Stomach smooth muscle (tissue), 2 donors: ENCODE data around the gene MOB3B.

Experiments used
- H3K27ac ChIP-seq: one replicate; pipeline ENCODE4 v1.7.0; 2013; ENCODE audit warnings: mild to moderate bottlenecking, low read length, inconsistent platforms
- H3K27me3 ChIP-seq, 2 donors: one replicate each; pipeline ENCODE4 v1.7.0; 2013; ENCODE audit warnings: low read length in 2 of 2; ENCODE audit not compliant: insufficient read depth in 2 of 2, control insufficient read depth in 1 of 2
- H3K36me3 ChIP-seq, 2 donors: one replicate each; pipeline ENCODE4 v1.7.0; 2013; ENCODE audit warnings: low read length in 2 of 2; ENCODE audit not compliant: control insufficient read depth in 2 of 2, insufficient read depth in 2 of 2
- H3K4me1 ChIP-seq: one replicate; pipeline ENCODE4 v1.7.0; 2013; ENCODE audit warnings: low read length; ENCODE audit not compliant: control insufficient read depth, insufficient read depth
- H3K4me3 ChIP-seq, 2 donors: one replicate each; pipeline ENCODE4 v1.7.0; 2013; ENCODE audit warnings: low read length in 2 of 2
- H3K9ac ChIP-seq, 2 donors: one replicate each; pipeline ENCODE4 v1.7.0; 2013; ENCODE audit warnings: low read length in 2 of 2, mild to moderate bottlenecking in 1 of 2
- H3K9me3 ChIP-seq, 2 donors: one replicate each; pipeline ENCODE4 v1.7.0; 2013; ENCODE audit warnings: low read length in 2 of 2; ENCODE audit not compliant: control insufficient read depth in 2 of 2
- donor health status: healthy.
- donor health status: Pancreatic carcinoma.

Gene MOB3B

GRCh38 chr9:27475057-27475595 lies 54.5 kb downstream of the MOB3B start:
- Histone ChIP-seq H3K4me3 (no peak overlapping the region), H3K36me3 (no peaks in the 10 kb centered on the region), H3K9me3 (no peaks in the 10 kb centered on the region), H3K27me3 (no peaks in the 10 kb centered on the region), H3K9ac (no peak overlapping the region), H3K27ac (no peak overlapping the region), H3K4me1 (peaks cover 29% of the 10 kb centered on the region)

- no peaks in the 10 kb centered on the region for H3K36me3 ChIP-seq
- no peak overlapping the region for H3K27ac ChIP-seq
- H3K4me3 ChIP-seq = no peak overlapping the region
- no peak overlapping the region for H3K9ac ChIP-seq
- no peaks in the 10 kb centered on the region for H3K27me3 ChIP-seq
- H3K9me3 ChIP-seq = no peaks in the 10 kb centered on the region
- H3K4me1 ChIP-seq = peaks cover 36% of the 10 kb centered on the region
Observed at GRCh38 chr9:27474305-27474704, 55.3 kb downstream of the MOB3B start.

GRCh38 chr9:27473111-27473529 lies 56.5 kb downstream of the MOB3B start:
- no peaks in the 10 kb centered on the region for H3K9me3 ChIP-seq
- peak overlapping the region in 1 of 2 donors; percentile 22 for H3K4me3 ChIP-seq
- no peaks in the 10 kb centered on the region for H3K36me3 ChIP-seq
- H3K4me1 ChIP-seq = peaks cover 47% of the 10 kb centered on the region
- no peak overlapping the region for H3K9ac ChIP-seq
- H3K27me3 ChIP-seq = no peaks in the 10 kb centered on the region
- H3K27ac ChIP-seq = peak overlapping the region; percentile 66

- H3K4me3 ChIP-seq = no peak overlapping the region
- H3K27me3 ChIP-seq = no peaks in the 10 kb centered on the region
- no peaks in the 10 kb centered on the region for H3K36me3 ChIP-seq
- peaks cover 49% of the 10 kb centered on the region for H3K4me1 ChIP-seq
- H3K9ac ChIP-seq = peak overlapping the region in 1 of 2 donors; percentile 17
- no peak overlapping the region for H3K27ac ChIP-seq
- no peaks in the 10 kb centered on the region for H3K9me3 ChIP-seq
Observed at GRCh38 chr9:27472195-27472594, 57.4 kb downstream of the MOB3B start.

GRCh38 chr9:27471789-27472188 lies 57.8 kb downstream of the MOB3B start:
- Histone ChIP-seq H3K4me3 (no peak overlapping the region), H3K9me3 (no peaks in the 10 kb centered on the region), H3K36me3 (no peaks in the 10 kb centered on the region), H3K9ac (no peak overlapping the region), H3K27me3 (no peaks in the 10 kb centered on the region), H3K27ac (peak overlapping the region; percentile 67), H3K4me1 (peaks cover 49% of the 10 kb centered on the region)

- H3K4me1 ChIP-seq = peaks cover 49% of the 10 kb centered on the region
- peak overlapping the region; percentile 67 for H3K27ac ChIP-seq
- no peak overlapping the region for H3K4me3 ChIP-seq
- no peaks in the 10 kb centered on the region for H3K36me3 ChIP-seq
- H3K27me3 ChIP-seq = no peaks in the 10 kb centered on the region
- no peak overlapping the region for H3K9ac ChIP-seq
- H3K9me3 ChIP-seq = no peaks in the 10 kb centered on the region
Observed at GRCh38 chr9:27471366-27471765, 58.2 kb downstream of the MOB3B start.

- H3K9ac ChIP-seq = no peak overlapping the region
- H3K27ac ChIP-seq = peak overlapping the region; percentile 67
- H3K36me3 ChIP-seq = no peaks in the 10 kb centered on the region
- no peak overlapping the region for H3K4me3 ChIP-seq
- peaks cover 49% of the 10 kb centered on the region for H3K4me1 ChIP-seq
- H3K9me3 ChIP-seq = no peaks in the 10 kb centered on the region
- H3K27me3 ChIP-seq = no peaks in the 10 kb centered on the region
Observed at GRCh38 chr9:27470291-27470856, 59.2 kb downstream of the MOB3B start.

- H3K9ac ChIP-seq = peak overlapping the region in 1 of 2 donors; percentile 23
- H3K4me1 ChIP-seq = peaks cover 49% of the 10 kb centered on the region
- no peaks in the 10 kb centered on the region for H3K36me3 ChIP-seq
- H3K27me3 ChIP-seq = no peaks in the 10 kb centered on the region
- peak overlapping the region; percentile 46 for H3K27ac ChIP-seq
- peak overlapping the region; percentile 8 to 14 for H3K4me3 ChIP-seq
- H3K9me3 ChIP-seq = no peaks in the 10 kb centered on the region
Observed at GRCh38 chr9:27469550-27469949, 60.1 kb downstream of the MOB3B start.

- no peaks in the 10 kb centered on the region for H3K27me3 ChIP-seq
- H3K36me3 ChIP-seq = no peaks in the 10 kb centered on the region
- no peaks in the 10 kb centered on the region for H3K9me3 ChIP-seq
- peak overlapping the region; percentile 46 for H3K27ac ChIP-seq
- H3K9ac ChIP-seq = no peak overlapping the region
- peaks cover 49% of the 10 kb centered on the region for H3K4me1 ChIP-seq
- H3K4me3 ChIP-seq = no peak overlapping the region
Observed at GRCh38 chr9:27468462-27469110, 61.0 kb downstream of the MOB3B start.

- peak overlapping the region; percentile 46 for H3K27ac ChIP-seq
- H3K9me3 ChIP-seq = no peaks in the 10 kb centered on the region
- no peak overlapping the region for H3K4me3 ChIP-seq
- H3K27me3 ChIP-seq = no peaks in the 10 kb centered on the region
- H3K36me3 ChIP-seq = no peaks in the 10 kb centered on the region
- H3K4me1 ChIP-seq = peaks cover 44% of the 10 kb centered on the region
- no peak overlapping the region for H3K9ac ChIP-seq
Observed at GRCh38 chr9:27468000-27468399, 61.6 kb downstream of the MOB3B start.

GRCh38 chr9:27467486-27467885 lies 62.1 kb downstream of the MOB3B start:
- no peak overlapping the region for H3K9ac ChIP-seq
- no peaks in the 10 kb centered on the region for H3K9me3 ChIP-seq
- no peaks in the 10 kb centered on the region for H3K36me3 ChIP-seq
- H3K4me3 ChIP-seq = no peak overlapping the region
- H3K27me3 ChIP-seq = no peaks in the 10 kb centered on the region
- H3K4me1 ChIP-seq = peaks cover 41% of the 10 kb centered on the region
- no peak overlapping the region for H3K27ac ChIP-seq
